WERI-Rb-1 (cell line): ENCODE data around the gene SGK1.
A peak's percentile ranks its signal among the peaks of the same experiment; 100 is the strongest.

Experiments used
- DNase-seq: peaks from one replicate; pipeline ENCODE4 v3.0.0-alpha.2; 2020
- H3K27ac ChIP-seq: fragments of 250-450 bp; sonication (Bioruptor Pico); 2 replicates; pipeline ENCODE4 v1.5.1; 2020; ENCODE audit warnings: mild to moderate bottlenecking, moderate library complexity
- H3K27me3 ChIP-seq: fragments of 250-450 bp; sonication (Bioruptor Pico); 2 replicates; pipeline ENCODE4 v1.5.1; 2021; ENCODE audit warnings: mild to moderate bottlenecking, low read depth, moderate library complexity; ENCODE audit not compliant: insufficient read depth, severe bottlenecking
- H3K36me3 ChIP-seq: fragments of 250-450 bp; sonication (Bioruptor Pico); 2 replicates; pipeline ENCODE4 v1.5.1; 2020; ENCODE audit warnings: mild to moderate bottlenecking, moderate library complexity
- H3K4me3 ChIP-seq: 2 replicates; pipeline ENCODE4 v1.5.1; 2011; ENCODE audit warnings: low read depth, mild to moderate bottlenecking, control low read depth, low read length
- H3K9me3 ChIP-seq: fragments of 250-450 bp; sonication (Bioruptor Pico); 2 replicates; pipeline ENCODE4 v1.5.1; 2021; ENCODE audit warnings: mild to moderate bottlenecking, moderate library complexity; ENCODE audit not compliant: severe bottlenecking
- CTCF ChIP-seq: IDR thresholded peaks from 2 replicates; pipeline ENCODE4 v1.5.1; 2011; ENCODE audit warnings: low read depth, mild to moderate bottlenecking, control low read depth, inconsistent platforms, low read length

The SGK1 gene

GRCh38 chr6:134176264-134176975 lies 141.5 kb downstream of the SGK1 start:
- H3K36me3 ChIP-seq, result peaks cover 2% of the 10 kb centered on the region; the same call in 1 of the 2 replicates
- H3K9me3 ChIP-seq, result no peaks in the 10 kb centered on the region
- peak; percentile 41 for DNase-seq
- peaks cover 4% of the 10 kb centered on the region for H3K27me3 ChIP-seq
- H3K4me3 ChIP-seq, result peak overlapping the region; percentile 86
- H3K27ac ChIP-seq, result no peak overlapping the region
- TF ChIP-seq CTCF, result no peak

- H3K4me3 ChIP-seq, result peak overlapping the region; percentile 86
- H3K27ac ChIP-seq, result peak overlapping the region; percentile 63
- DNase-seq, result no peak
- peaks cover 4% of the 10 kb centered on the region for H3K27me3 ChIP-seq
- TF ChIP-seq CTCF, result no peak
- H3K9me3 ChIP-seq, result no peaks in the 10 kb centered on the region
- peaks cover 5% of the 10 kb centered on the region; the same call in 1 of the 2 replicates for H3K36me3 ChIP-seq
Observed at GRCh38 chr6:134175532-134176263, 142.2 kb downstream of the SGK1 start.

- H3K9me3 ChIP-seq, result no peaks in the 10 kb centered on the region
- peaks cover 4% of the 10 kb centered on the region for H3K27me3 ChIP-seq
- H3K4me3 ChIP-seq, result peak overlapping the region; percentile 86
- no peak for TF ChIP-seq CTCF
- H3K36me3 ChIP-seq, result peaks cover 5% of the 10 kb centered on the region; the same call in 1 of the 2 replicates
- H3K27ac ChIP-seq, result peak overlapping the region; percentile 63
- peak; percentile 90 for DNase-seq
Observed at GRCh38 chr6:134174672-134175531, 143.0 kb downstream of the SGK1 start.

GRCh38 chr6:134173936-134174671 lies 143.8 kb downstream of the SGK1 start:
- Histone ChIP-seq H3K27ac (peak overlapping the region; percentile 63), H3K9me3 (no peaks in the 10 kb centered on the region), H3K27me3 (peaks cover 4% of the 10 kb centered on the region), H3K36me3 (peaks cover 5% of the 10 kb centered on the region; the same call in 1 of the 2 replicates), H3K4me3 (peak overlapping the region; percentile 86)
- TF ChIP-seq CTCF, result peak; percentile 68
- DNase-seq, result peak; percentile 81

- H3K4me3 ChIP-seq, result no peak overlapping the region
- H3K36me3 ChIP-seq, result peaks cover 5% of the 10 kb centered on the region; the same call in 1 of the 2 replicates
- no peak overlapping the region for H3K27ac ChIP-seq
- no peak for TF ChIP-seq CTCF
- H3K27me3 ChIP-seq, result peaks cover 4% of the 10 kb centered on the region
- DNase-seq, result no peak
- H3K9me3 ChIP-seq, result no peaks in the 10 kb centered on the region
Observed at GRCh38 chr6:134173366-134173725, 144.6 kb downstream of the SGK1 start.
